GM19023 (cell line): ENCODE measurements around the gene THAP6.
"Not testable (repeated sequence)": the region's sequence is repeated elsewhere in the genome, so short reads cannot be mapped to it uniquely, and the experiment has no call there.

Source experiments
- ATAC-seq: cut with Tn5 transposase; IDR thresholded peaks from one replicate; pipeline ENCODE4 v1.9.1; 2021; ENCODE audit warnings: mild to moderate bottlenecking, moderate library complexity; ENCODE audit not compliant: unreplicated experiment

The THAP6 gene

GRCh38 chr4:75514131-75514948, at the start of gene THAP6, which contains the start of gene RCHY1:
TSS of gene THAP6 (plus strand) at chr4:75514473. CDS start at chr4:75515453, 980 bp downstream.
TSS of gene RCHY1 (minus strand) at chr4:75514403. CDS start at chr4:75514286, 117 bp downstream.
- peak; percentile 95 for ATAC-seq

GRCh38 chr4:75469896-75470295, 44.4 kb upstream of the THAP6 start:
- ATAC-seq: no peak

DNA sequence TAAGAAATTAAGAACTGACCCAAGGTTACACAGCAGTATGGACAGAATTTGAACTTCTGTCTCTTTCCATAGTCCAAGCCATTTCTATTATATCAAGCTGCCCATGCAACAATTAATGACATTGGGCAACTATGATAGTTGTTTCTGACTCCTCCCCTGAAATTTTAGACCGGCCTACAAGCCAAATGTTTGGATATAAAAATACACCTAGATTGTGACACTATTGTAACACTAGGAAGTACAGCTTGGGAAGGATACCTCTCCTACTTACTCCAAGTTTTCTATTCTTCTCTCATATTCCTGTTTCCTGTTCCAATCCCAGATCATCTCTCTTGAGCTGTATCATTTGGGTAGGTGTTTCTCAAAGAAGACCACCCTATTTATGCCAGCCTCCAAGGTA, 43.5 kb upstream of the THAP6 start:
- no peak for ATAC-seq

DNA sequence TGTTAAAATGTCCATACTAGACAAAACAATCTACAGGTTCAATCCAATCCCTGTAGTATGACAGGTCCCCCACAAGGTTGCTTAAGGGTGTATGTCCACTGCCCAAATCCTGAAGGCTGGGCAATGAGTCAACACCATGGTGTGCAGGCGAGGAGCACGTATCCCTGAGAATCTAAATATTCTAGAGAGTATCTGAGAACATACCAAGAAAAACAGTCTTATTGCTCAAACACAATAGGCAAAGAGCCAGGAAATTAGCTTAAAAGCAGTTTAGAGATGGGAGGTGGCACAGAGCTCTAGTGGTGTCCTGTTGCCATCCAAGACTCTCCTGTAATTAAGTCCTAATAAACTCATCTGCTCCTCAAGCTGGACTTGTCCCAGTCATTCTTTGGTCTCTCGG, 37.1 kb upstream of the THAP6 start:
- ATAC-seq: no peak

DNA sequence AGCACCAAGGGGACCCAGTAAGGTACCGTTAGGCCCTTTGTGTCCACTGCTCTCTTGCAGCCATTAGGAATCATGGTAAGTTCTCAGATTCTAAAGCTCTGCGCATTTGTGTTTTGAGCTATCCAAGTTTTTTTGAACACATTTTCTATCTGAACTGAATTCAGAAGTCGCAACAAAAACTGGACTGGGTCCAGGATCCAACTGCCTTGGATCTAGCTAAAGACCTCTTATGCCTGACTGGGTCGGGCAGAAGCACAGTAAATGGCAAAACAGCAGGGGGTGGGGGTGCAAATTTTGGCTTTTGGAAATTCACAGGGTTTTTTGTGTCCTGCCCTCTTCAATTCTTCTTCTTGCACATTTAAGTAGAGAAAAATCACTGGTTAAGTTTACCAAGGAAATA, 30.1 kb upstream of the THAP6 start:
- no peak for ATAC-seq

GRCh38 chr4:75490155-75490554, 24.1 kb upstream of the THAP6 start:
- ATAC-seq: no peak

- no peak for ATAC-seq
These were observed 19.7 kb upstream of the THAP6 start for GRCh38 chr4:75494563-75494962.

DNA sequence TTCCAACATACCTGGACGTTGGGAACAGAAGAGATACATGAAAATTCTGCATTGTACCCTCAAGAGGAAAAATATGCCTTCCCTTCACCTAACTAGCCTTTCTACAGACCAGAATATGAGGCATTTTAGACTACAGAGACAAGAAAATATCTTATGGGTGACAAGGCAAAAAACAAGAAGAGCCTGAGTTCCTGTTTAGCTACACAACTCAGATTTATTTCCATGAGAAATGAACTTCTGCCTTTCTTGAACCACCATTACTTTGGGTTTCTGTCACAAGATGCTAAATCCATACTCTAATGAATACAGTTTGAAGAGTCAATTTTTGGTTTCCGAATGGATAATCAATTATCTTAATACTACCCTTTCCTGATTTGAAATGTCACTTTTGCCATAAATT, 18.8 kb upstream of the THAP6 start:
- no peak for ATAC-seq

- no peak for ATAC-seq
These were observed 17.9 kb upstream of the THAP6 start for GRCh38 chr4:75496406-75496805.

DNA sequence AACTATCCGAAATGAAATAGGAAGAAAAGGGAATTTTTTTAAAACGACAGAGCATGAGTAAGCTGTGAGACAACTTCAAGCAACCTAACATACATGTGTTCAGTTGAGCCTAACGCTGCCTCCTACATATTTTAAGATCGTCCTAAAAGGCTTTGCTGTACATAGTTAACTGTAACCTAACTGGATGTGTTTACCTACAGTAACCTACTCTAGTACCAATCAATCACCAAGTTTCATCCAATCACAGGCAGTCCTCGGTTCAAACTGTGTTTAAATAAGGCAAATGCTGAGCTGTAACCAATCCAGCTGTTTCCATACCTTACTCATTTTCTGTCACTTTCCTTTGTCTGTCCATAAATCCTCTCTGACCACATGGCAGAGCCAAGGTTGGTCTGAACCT, 17.1 kb upstream of the THAP6 start:
- ATAC-seq: no peak

GRCh38 chr4:75498041-75498440, 16.2 kb upstream of the THAP6 start:
- ATAC-seq: no peak

DNA sequence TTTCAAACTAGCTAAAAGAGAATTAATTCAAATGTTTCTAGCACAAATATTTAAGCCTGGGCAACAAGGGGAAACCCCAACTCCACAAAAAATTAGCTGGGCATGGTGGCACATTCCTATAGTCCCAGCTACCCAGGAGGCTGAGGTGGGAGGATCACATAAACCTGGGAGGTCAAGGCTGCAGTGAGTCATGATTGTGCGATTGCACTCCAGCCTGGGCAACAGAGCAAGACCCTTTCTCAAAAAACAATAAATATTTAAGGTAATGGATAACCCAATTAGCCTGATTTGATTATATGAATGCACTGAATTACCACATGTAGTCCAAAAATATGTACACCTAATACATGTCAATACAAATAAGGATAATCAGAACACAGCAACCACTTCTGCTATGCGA, 14.4 kb upstream of the THAP6 start:
- ATAC-seq: no peak

GRCh38 chr4:75502671-75503070, 11.6 kb upstream of the THAP6 start:
- ATAC-seq: no peak

- ATAC-seq: no peak
These were observed 8.6 kb upstream of the THAP6 start for GRCh38 chr4:75505630-75506029.

DNA sequence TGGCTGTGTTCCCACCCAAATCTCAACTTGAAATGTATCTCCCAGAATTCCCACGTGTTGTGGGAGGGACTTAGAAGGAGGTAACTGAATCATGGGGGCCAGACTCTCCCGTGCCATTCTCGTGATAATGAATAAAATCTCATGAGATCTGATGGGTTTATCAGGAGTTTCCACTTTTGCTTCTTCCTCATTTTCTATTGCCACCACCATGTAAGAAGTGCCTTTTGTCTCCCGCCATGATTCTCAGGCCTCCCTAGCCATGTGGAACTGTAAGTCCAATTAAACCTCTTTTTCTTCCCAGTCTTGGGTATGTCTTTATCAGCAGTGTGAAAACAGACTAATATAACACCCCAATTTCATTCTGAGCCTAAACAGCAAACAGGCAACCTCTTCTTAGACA, 4.7 kb upstream of the THAP6 start:
- not testable (repeated sequence) for ATAC-seq

GRCh38 chr4:75511841-75512240, 2.4 kb upstream of the THAP6 start:
- no peak for ATAC-seq

GRCh38 chr4:75512386-75513211, 1.7 kb upstream of the THAP6 start:
- ATAC-seq: no peak

DNA sequence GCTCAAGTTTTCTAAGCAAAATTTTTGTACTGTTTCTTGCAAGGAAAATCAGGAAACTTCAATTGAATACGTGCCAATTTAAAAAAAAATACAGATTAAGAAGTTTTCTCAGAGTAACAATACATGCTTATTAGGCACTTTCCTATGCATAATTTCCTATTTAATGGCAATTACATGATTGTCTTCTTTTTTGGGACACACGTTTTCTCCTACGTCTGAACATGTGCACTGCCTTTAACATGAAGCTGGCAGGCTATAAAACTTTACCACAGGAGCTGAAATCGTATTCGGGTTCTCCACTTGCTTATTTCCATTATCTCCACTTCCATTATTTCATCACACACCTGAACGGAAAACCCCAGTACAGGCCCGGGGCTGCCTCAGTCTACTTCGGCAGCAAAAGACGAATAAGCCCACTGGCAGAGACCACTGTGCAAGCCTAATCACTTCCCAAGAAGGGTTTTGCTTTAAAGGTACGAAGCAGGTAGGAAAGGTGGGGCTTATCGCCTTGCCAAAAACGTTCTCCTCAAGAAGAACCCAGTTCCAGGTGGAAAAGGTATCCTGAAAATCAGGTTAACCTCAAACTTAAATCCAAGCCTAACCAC, 645 bp upstream of the THAP6 start:
- no peak for ATAC-seq

- peak; percentile 0 for ATAC-seq
These were observed 808 bp downstream of the THAP6 start for GRCh38 chr4:75514949-75515612.

GRCh38 chr4:75516144-75516543, 1.9 kb downstream of the THAP6 start:
- ATAC-seq: no peak

- ATAC-seq: not testable (repeated sequence)
These were observed 5.2 kb downstream of the THAP6 start for GRCh38 chr4:75519452-75519851.
